BJ (cell line): ENCODE measurements around the gene OBP2A. TPM values are rescaled to one million over a fixed set of nuclear protein-coding genes. Genes with fewer than 3 reads are reported as not detected.

Source experiments
- CTCF ChIA-PET: fragments of 350-600 bp; formaldehyde crosslinking; extraction: SDS; loops from one replicate; lab custom pipeline; 2021; ENCODE audit warnings: antibody characterized with exemption, inconsistent platforms; lab: Yijun Ruan, JAX
- POLR2A ChIA-PET: fragments of 300-600 bp; sonication (Branson Sonifier 250); formaldehyde crosslinking; extraction: SDS; loops from one replicate; lab custom pipeline; 2021; ENCODE audit warnings: antibody characterized with exemption; lab: Charles Lee
- DNase-seq: peaks from one replicate; pipeline ENCODE4 v3.0.0-alpha.2; 2011; ENCODE audit warnings: low read depth
- H3K27me3 ChIP-seq: 2 replicates; pipeline ENCODE4 v1.6.0; 2011; ENCODE audit warnings: low read length; ENCODE audit not compliant: control insufficient read depth, insufficient read depth
- H3K36me3 ChIP-seq: 2 replicates; pipeline ENCODE4 v1.5.1; 2011; ENCODE audit warnings: low read length; ENCODE audit not compliant: control insufficient read depth, insufficient read depth
- H3K4me3 ChIP-seq: 2 replicates; pipeline ENCODE4 v1.5.1; 2011; ENCODE audit warnings: low read depth, mild to moderate bottlenecking, control low read depth, low read length
- CTCF ChIP-seq: IDR thresholded peaks from 2 replicates; pipeline ENCODE4 v1.5.1; 2011; ENCODE audit warnings: low read depth, mild to moderate bottlenecking, control low read depth, inconsistent platforms, low read length, moderate library complexity; ENCODE audit not compliant: insufficient read depth
- polyA plus RNA-seq: library from polyadenylated mRNA; depleted of rRNA; stranded (reverse); fragments of >200 nt; gene quantifications from 2 replicates; pipeline ENCODE4 v1.2.3, GENCODE V29; 2011

The OBP2A gene
- polyA plus RNA-seq, 1 experiment = not detected

GRCh38 chr9:135507104-135508035 lies 38.6 kb upstream of the OBP2A start:
- TF ChIP-seq CTCF = no peak
- H3K36me3 ChIP-seq = peaks cover 26% of the 10 kb centered on the region
- no peaks in the 10 kb centered on the region for H3K27me3 ChIP-seq
- ChIA-PET CTCF (interaction anchor here (1.6 kb wide), 1 partner anchor 32 kb away, joined by 3 read pairs; no protein-coding TSS in a partner anchor), POLR2A (no interaction called here)
- H3K4me3 ChIP-seq = no peak overlapping the region
- no peak for DNase-seq

GRCh38 chr9:135508211-135508820 lies 37.6 kb upstream of the OBP2A start:
- H3K36me3 ChIP-seq = peaks cover 18% of the 10 kb centered on the region
- no peak overlapping the region for H3K4me3 ChIP-seq
- ChIA-PET POLR2A (no interaction called here), CTCF (no interaction called here)
- DNase-seq = no peak
- no peak for TF ChIP-seq CTCF
- H3K27me3 ChIP-seq = no peaks in the 10 kb centered on the region

- ChIA-PET CTCF (no interaction called here), POLR2A (no interaction called here)
- Histone ChIP-seq H3K4me3 (no peak overlapping the region), H3K27me3 (no peaks in the 10 kb centered on the region), H3K36me3 (peaks cover 7% of the 10 kb centered on the region)
- DNase-seq = no peak
- TF ChIP-seq CTCF = no peak
These were observed 36.5 kb upstream of the OBP2A start for GRCh38 chr9:135509458-135509857.

GRCh38 chr9:135512241-135512603 lies 33.7 kb upstream of the OBP2A start:
- Histone ChIP-seq H3K4me3 (no peak overlapping the region), H3K36me3 (no peaks in the 10 kb centered on the region), H3K27me3 (no peaks in the 10 kb centered on the region)
- DNase-seq = no peak
- no peak for TF ChIP-seq CTCF
- POLR2A ChIA-PET = no interaction called here
- CTCF ChIA-PET = interaction anchor here (0.7 to 1.4 kb wide), 2 partner anchors 8 to 242 kb away, joined by 3 to 6 read pairs; no protein-coding TSS in a partner anchor

- POLR2A ChIA-PET = interaction anchor here (0.6 kb wide), 1 partner anchor 20 kb away, joined by 6 read pairs; no protein-coding TSS in a partner anchor
- H3K4me3 ChIP-seq = no peak overlapping the region
- no peaks in the 10 kb centered on the region for H3K27me3 ChIP-seq
- no peaks in the 10 kb centered on the region for H3K36me3 ChIP-seq
- CTCF ChIA-PET = interaction anchor here (1.4 kb wide), 1 partner anchor 9 kb away, joined by 6 read pairs; no protein-coding TSS in a partner anchor
- DNase-seq = no peak
- TF ChIP-seq CTCF = no peak
These were observed 33.0 kb upstream of the OBP2A start for GRCh38 chr9:135512904-135513303.
